ENCODE results near the gene ROR2. TPM values are rescaled to one million over a fixed set of nuclear protein-coding genes. Genes with fewer than 3 reads are reported as not detected.

Gene ROR2
- total and polyA plus RNA-seq, 8 donors: 3.0 to 21.4 (median 9.8) TPM

DNA sequence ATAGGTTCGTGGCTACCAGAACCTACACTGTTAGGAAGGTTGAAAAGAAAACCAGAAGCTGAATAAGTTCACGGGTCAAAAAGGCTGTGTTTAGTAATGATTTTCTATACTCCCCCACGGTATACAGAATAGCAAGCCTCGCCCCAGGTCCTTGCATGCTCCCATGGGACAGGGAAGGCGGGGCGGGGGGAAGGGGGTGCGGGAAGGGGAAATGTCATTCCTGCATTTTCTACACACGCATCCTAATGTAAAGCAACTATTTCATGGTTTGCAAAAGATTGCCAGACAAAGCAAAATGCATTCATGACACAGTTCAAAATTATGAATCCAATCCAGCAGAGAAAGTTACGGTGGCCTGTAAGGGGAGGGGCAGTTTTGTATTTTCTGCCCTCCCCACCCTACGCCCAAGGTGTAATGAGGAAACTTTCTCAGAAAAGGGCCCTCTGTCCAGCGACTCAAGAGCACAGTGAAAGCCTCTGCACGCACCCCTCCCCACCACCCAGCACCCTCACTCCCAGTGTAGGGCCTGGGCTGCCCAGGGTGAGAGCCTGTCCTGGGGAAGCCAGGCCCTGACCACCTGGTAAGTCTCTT is 105.2 kb downstream of the ROR2 start:
- TF ChIP-seq, protein P1, sequence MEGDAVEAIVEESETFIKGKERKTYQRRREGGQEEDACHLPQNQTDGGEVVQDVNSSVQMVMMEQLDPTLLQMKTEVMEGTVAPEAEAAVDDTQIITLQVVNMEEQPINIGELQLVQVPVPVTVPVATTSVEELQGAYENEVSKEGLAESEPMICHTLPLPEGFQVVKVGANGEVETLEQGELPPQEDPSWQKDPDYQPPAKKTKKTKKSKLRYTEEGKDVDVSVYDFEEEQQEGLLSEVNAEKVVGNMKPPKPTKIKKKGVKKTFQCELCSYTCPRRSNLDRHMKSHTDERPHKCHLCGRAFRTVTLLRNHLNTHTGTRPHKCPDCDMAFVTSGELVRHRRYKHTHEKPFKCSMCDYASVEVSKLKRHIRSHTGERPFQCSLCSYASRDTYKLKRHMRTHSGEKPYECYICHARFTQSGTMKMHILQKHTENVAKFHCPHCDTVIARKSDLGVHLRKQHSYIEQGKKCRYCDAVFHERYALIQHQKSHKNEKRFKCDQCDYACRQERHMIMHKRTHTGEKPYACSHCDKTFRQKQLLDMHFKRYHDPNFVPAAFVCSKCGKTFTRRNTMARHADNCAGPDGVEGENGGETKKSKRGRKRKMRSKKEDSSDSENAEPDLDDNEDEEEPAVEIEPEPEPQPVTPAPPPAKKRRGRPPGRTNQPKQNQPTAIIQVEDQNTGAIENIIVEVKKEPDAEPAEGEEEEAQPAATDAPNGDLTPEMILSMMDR (IDR thresholded peaks at IDR 0.05): no peak
- TF ChIP-seq POLR2A (IDR thresholded peaks at IDR 0.05): no peak
- TF ChIP-seq EP300 (IDR thresholded peaks at IDR 0.05): no peak
- no peak for TF ChIP-seq POLR2AphosphoS5 (IDR thresholded peaks at IDR 0.05)
- H3K27ac ChIP-seq: peak overlapping the region in 4 of 5 donors; percentile 49 to 77 (median 58)
- DNase-seq: peak in 1 of 2 donors; percentile 16
- H3K27me3 ChIP-seq: no peaks in the 10 kb centered on the region
- H3K4me1 ChIP-seq: peaks cover 20 to 54% (median 38%) of the 10 kb centered on the region in 4 donors
- no peak overlapping the region for H3K4me3 ChIP-seq
- no peaks in the 10 kb centered on the region for H3K9me3 ChIP-seq
- intact Hi-C loops (cut with DNase I; ENCODE audit: low total_unique reads): no loop called here
- WGBS, 5 donors: 57 to 75% (median 64%) methylated on average over 11 to 12 of the region's 12 CpGs
- H3K36me3 ChIP-seq: no peaks in the 10 kb centered on the region

GRCh38 chr9:91844190-91844589 is 105.8 kb downstream of the ROR2 start:
- Histone ChIP-seq H3K4me3 (no peak overlapping the region), H3K27ac (peak overlapping the region in 4 of 5 donors; percentile 49 to 77 (median 58)), H3K4me1 (peaks cover 20 to 55% (median 39%) of the 10 kb centered on the region in 4 donors), H3K36me3 (no peaks in the 10 kb centered on the region), H3K9me3 (no peaks in the 10 kb centered on the region), H3K27me3 (no peaks in the 10 kb centered on the region)
- 13 to 43% (median 17%) methylated on average over 13 of the region's 13 CpGs for WGBS, 5 donors
- TF ChIP-seq, protein P1 (IDR thresholded peaks at IDR 0.05): no peak
- no peak for TF ChIP-seq POLR2AphosphoS5 (IDR thresholded peaks at IDR 0.05)
- TF ChIP-seq EP300 (IDR thresholded peaks at IDR 0.05): no peak
- no peak for TF ChIP-seq POLR2A (IDR thresholded peaks at IDR 0.05)
- intact Hi-C loops (cut with DNase I; ENCODE audit: low total_unique reads): no loop called here
- DNase-seq: peak; percentile 48 to 57

- no peak for TF ChIP-seq EP300 (IDR thresholded peaks at IDR 0.05)
- no peak for TF ChIP-seq POLR2AphosphoS5 (IDR thresholded peaks at IDR 0.05)
- no peak for TF ChIP-seq POLR2A (IDR thresholded peaks at IDR 0.05)
- TF ChIP-seq, protein P1 (IDR thresholded peaks at IDR 0.05): no peak
- H3K4me1 ChIP-seq: peaks cover 20 to 60% (median 41%) of the 10 kb centered on the region in 4 donors
- 24 to 52% (median 49%) methylated on average over 15 of the region's 15 CpGs for WGBS, 5 donors
- no peaks in the 10 kb centered on the region for H3K36me3 ChIP-seq
- intact Hi-C loops (cut with DNase I; ENCODE audit: low total_unique reads): no loop called here
- H3K27me3 ChIP-seq: no peaks in the 10 kb centered on the region
- H3K27ac ChIP-seq: peak overlapping the region in 3 of 5 donors; percentile 49 to 77 (median 66)
- DNase-seq: peak; percentile 23 to 66
- no peaks in the 10 kb centered on the region for H3K9me3 ChIP-seq
- H3K4me3 ChIP-seq: peak overlapping the region in 1 of 4 donors; percentile 18
Observed at GRCh38 chr9:91843623-91844148, 106.3 kb downstream of the ROR2 start.

GRCh38 chr9:91843093-91843492 is 106.9 kb downstream of the ROR2 start:
- Histone ChIP-seq H3K36me3 (no peaks in the 10 kb centered on the region), H3K27ac (peak overlapping the region in 3 of 5 donors; percentile 49 to 77 (median 66)), H3K4me1 (peaks cover 26 to 66% (median 46%) of the 10 kb centered on the region in 4 donors), H3K4me3 (no peak overlapping the region), H3K27me3 (no peaks in the 10 kb centered on the region), H3K9me3 (no peaks in the 10 kb centered on the region)
- intact Hi-C loops (cut with DNase I; ENCODE audit: low total_unique reads): no loop called here
- WGBS, 5 donors: 78 to 88% (median 82%) methylated on average over 7 of the region's 7 CpGs
- TF ChIP-seq, protein P1 (IDR thresholded peaks at IDR 0.05): no peak
- TF ChIP-seq POLR2A (IDR thresholded peaks at IDR 0.05) (no peak), EP300 (IDR thresholded peaks at IDR 0.05) (no peak), POLR2AphosphoS5 (IDR thresholded peaks at IDR 0.05) (no peak)
- DNase-seq: peak in 1 of 2 donors; percentile 17
